Natural killer cell (primary cell): ENCODE results near the gene RGP1. TPM values are rescaled to one million over a fixed set of nuclear protein-coding genes. Genes with fewer than 3 reads are reported as not detected.

Source experiments
- ATAC-seq, 3 donors: fragments of 150-1000 bp in 2 of 3; fragments of 200-7000 bp in 1 of 3; cut with Tn5 transposase; 1 replicate in 1 of 3; 2 replicates in 2 of 3; pipeline ENCODE4 v1.10.0; 2021; ENCODE audit warnings: mild to moderate bottlenecking in 2 of 3, moderate library complexity in 2 of 3
- DNase-seq, 2 donors: peaks; one replicate each; pipeline versions ENCODE4 v3.0.0 to v3.0.0-alpha.2; 2013 to 2021; ENCODE audit warnings: mixed read lengths in 1 of 2
- H3K27ac ChIP-seq: one replicate; pipeline ENCODE4 v1.5.1; 2013; ENCODE audit warnings: mild to moderate bottlenecking, low read length
- H3K27me3 ChIP-seq: one replicate; pipeline ENCODE4 v1.6.1; 2013; ENCODE audit warnings: low read length; ENCODE audit not compliant: control insufficient read depth, insufficient read depth
- H3K36me3 ChIP-seq: one replicate; pipeline ENCODE4 v1.6.1; 2013; ENCODE audit warnings: low read length; ENCODE audit not compliant: control insufficient read depth, insufficient read depth
- H3K4me1 ChIP-seq: one replicate; pipeline ENCODE4 v1.6.1; 2013; ENCODE audit warnings: low read length; ENCODE audit not compliant: control insufficient read depth, insufficient read depth
- H3K4me3 ChIP-seq: one replicate; pipeline ENCODE4 v1.5.1; 2013; ENCODE audit warnings: low read length
- H3K9me3 ChIP-seq: one replicate; pipeline ENCODE4 v1.6.1; 2013; ENCODE audit warnings: low read length; ENCODE audit not compliant: control insufficient read depth, insufficient read depth
- H3K27ac Mint-ChIP-seq, 2 donors: one replicate each; pipeline ENCODE4 v1.8.0; 2022; ENCODE audit warnings: mild to moderate bottlenecking in 2 of 2, mixed read lengths in 2 of 2, moderate library complexity in 1 of 2
- H3K27me3 Mint-ChIP-seq, 2 donors: one replicate each; pipeline ENCODE4 v1.8.0; 2022; ENCODE audit warnings: low read depth in 2 of 2, mixed read lengths in 2 of 2
- H3K36me3 Mint-ChIP-seq: one replicate; pipeline ENCODE4 v1.8.0; 2022; ENCODE audit warnings: mixed read lengths
- H3K4me1 Mint-ChIP-seq, 2 donors: one replicate each; pipeline ENCODE4 v1.8.0; 2022; ENCODE audit warnings: mixed read lengths in 2 of 2
- H3K4me3 Mint-ChIP-seq: one replicate; pipeline ENCODE4 v1.8.0; 2022; ENCODE audit warnings: mild to moderate bottlenecking, moderate library complexity, mixed read lengths
- H3K9me3 Mint-ChIP-seq, 2 donors: one replicate each; pipeline ENCODE4 v1.8.0; 2022; ENCODE audit warnings: mixed read lengths in 2 of 2
- CTCF ChIP-seq: fragments of 200-600 bp; IDR thresholded peaks from one replicate; pipeline ENCODE4 v1.8.0; 2022; ENCODE audit warnings: antibody characterized with exemption
- WGBS: methylation state at CpG from one replicate; pipeline ENCODE4 v1.1.7; 2013; ENCODE audit warnings: missing lambda C conversion rate; ENCODE audit not compliant: insufficient coverage; 5-methylcytosine and 5-hydroxymethylcytosine counted together
- intact Hi-C: fragments of 100-400 bp; cut with micrococcal nuclease; formaldehyde crosslinking; loops from one replicate; pipeline ENCODE4 v1.14.2; 2022
- total RNA-seq, 4 donors: library from RNA; stranded (reverse); fragments of 120-200 nt in 1 of 4; gene quantifications; one replicate each; pipeline versions ENCODE4 v1.2.3 to v1.2.4, GENCODE V29; 2013 to 2022

RGP1 gene
- total RNA-seq, 3 donors from 2014 or later (not counting 1 experiment from before 2014, with no cell fraction given) = 22.3 to 26.4 (median 23.3) TPM

GRCh38 chr9:35713578-35713977, 35.5 kb upstream of the RGP1 start:
- H3K4me3 Mint-ChIP-seq = no peak overlapping the region
- no peak overlapping the region for H3K4me3 ChIP-seq
- H3K36me3 ChIP-seq = peaks cover 91% of the 10 kb centered on the region
- intact Hi-C loops = no loop called here
- no peaks in the 10 kb centered on the region for H3K9me3 Mint-ChIP-seq
- H3K4me1 Mint-ChIP-seq = peaks cover 0 to 17% of the 10 kb centered on the region in 2 donors
- no peaks in the 10 kb centered on the region for H3K27me3 Mint-ChIP-seq
- no peak for TF ChIP-seq CTCF
- no peak for ATAC-seq
- peak overlapping the region; percentile 31 to 75 for H3K27ac Mint-ChIP-seq
- no peak for DNase-seq
- H3K4me1 ChIP-seq = no peaks in the 10 kb centered on the region
- no peaks in the 10 kb centered on the region for H3K9me3 ChIP-seq
- H3K36me3 Mint-ChIP-seq = peaks cover 19% of the 10 kb centered on the region
- no peak overlapping the region for H3K27ac ChIP-seq
- WGBS = 89% methylated on average over 3 of the region's 3 CpGs
- H3K27me3 ChIP-seq = no peaks in the 10 kb centered on the region

- H3K4me3 Mint-ChIP-seq = no peak overlapping the region
- peaks cover 0 to 17% of the 10 kb centered on the region in 2 donors for H3K4me1 Mint-ChIP-seq
- no peaks in the 10 kb centered on the region for H3K9me3 Mint-ChIP-seq
- H3K27ac Mint-ChIP-seq = peak overlapping the region in 1 of 2 donors; percentile 75
- no peak for TF ChIP-seq CTCF
- H3K36me3 Mint-ChIP-seq = peaks cover 14% of the 10 kb centered on the region
- DNase-seq (no peak), ATAC-seq (no peak)
- Histone ChIP-seq H3K9me3 (no peaks in the 10 kb centered on the region), H3K27ac (no peak overlapping the region), H3K4me3 (no peak overlapping the region), H3K27me3 (no peaks in the 10 kb centered on the region), H3K36me3 (peaks cover 91% of the 10 kb centered on the region), H3K4me1 (peaks cover 3% of the 10 kb centered on the region)
- intact Hi-C loops = no loop called here
- 94% methylated on average over 6 of the region's 6 CpGs for WGBS
- no peaks in the 10 kb centered on the region for H3K27me3 Mint-ChIP-seq
Measured at GRCh38 chr9:35714123-35714522, 35.0 kb upstream of the RGP1 start.

- no peak for ATAC-seq
- H3K9me3 Mint-ChIP-seq = no peaks in the 10 kb centered on the region
- no peak overlapping the region for H3K4me3 ChIP-seq
Measured at GRCh38 chr9:35714579-35715252, 34.4 kb upstream of the RGP1 start.

More at GRCh38 chr9:35714579-35715252, 34.4 kb upstream of the RGP1 start:
- no peaks in the 10 kb centered on the region for H3K9me3 ChIP-seq
- Mint-ChIP-seq H3K4me3 (no peak overlapping the region), H3K27me3 (no peaks in the 10 kb centered on the region), H3K4me1 (peaks cover 0 to 20% of the 10 kb centered on the region in 2 donors), H3K27ac (peak overlapping the region; percentile 62 to 75), H3K36me3 (peaks cover 14% of the 10 kb centered on the region)
- no peaks in the 10 kb centered on the region for H3K27me3 ChIP-seq
- no peak for TF ChIP-seq CTCF
- WGBS = 97% methylated on average over 13 of the region's 13 CpGs
- no peak overlapping the region for H3K27ac ChIP-seq
- H3K4me1 ChIP-seq = peaks cover 3% of the 10 kb centered on the region
- DNase-seq = no peak
- H3K36me3 ChIP-seq = peaks cover 94% of the 10 kb centered on the region
- intact Hi-C loops = no loop called here
